Measurements from ENCODE around the gene KLK3.

DNA sequence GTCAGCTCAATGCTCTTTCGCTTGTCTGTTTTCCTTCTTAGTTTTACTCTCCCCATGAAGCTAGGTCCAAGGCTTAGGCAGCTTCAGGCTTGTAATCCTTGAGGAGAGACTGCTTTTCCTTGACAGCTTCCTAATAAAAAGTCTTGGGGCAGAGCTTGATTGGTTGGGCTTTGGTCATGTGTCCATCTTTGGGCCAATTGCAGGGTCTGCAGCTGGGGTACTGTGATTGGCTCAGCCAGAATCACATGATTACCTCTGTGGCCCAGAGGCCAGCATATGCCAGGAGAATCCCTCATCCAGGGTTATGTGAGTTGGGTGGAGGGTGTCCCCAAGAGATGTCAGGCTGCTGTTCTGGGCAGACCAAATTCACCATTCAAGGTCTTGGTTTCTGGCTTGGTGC is 39.3 kb upstream of the KLK3 start:
- TF ChIP-seq, protein P1, sequence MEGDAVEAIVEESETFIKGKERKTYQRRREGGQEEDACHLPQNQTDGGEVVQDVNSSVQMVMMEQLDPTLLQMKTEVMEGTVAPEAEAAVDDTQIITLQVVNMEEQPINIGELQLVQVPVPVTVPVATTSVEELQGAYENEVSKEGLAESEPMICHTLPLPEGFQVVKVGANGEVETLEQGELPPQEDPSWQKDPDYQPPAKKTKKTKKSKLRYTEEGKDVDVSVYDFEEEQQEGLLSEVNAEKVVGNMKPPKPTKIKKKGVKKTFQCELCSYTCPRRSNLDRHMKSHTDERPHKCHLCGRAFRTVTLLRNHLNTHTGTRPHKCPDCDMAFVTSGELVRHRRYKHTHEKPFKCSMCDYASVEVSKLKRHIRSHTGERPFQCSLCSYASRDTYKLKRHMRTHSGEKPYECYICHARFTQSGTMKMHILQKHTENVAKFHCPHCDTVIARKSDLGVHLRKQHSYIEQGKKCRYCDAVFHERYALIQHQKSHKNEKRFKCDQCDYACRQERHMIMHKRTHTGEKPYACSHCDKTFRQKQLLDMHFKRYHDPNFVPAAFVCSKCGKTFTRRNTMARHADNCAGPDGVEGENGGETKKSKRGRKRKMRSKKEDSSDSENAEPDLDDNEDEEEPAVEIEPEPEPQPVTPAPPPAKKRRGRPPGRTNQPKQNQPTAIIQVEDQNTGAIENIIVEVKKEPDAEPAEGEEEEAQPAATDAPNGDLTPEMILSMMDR (IDR thresholded peaks at IDR 0.05; ENCODE audit: insufficient read depth, low read length): no peak
- no peak for TF ChIP-seq POLR2AphosphoS5 (IDR thresholded peaks at IDR 0.05; ENCODE audit: low read depth)
- no peak for TF ChIP-seq GABPA (IDR thresholded peaks at IDR 0.05; ENCODE audit: low read depth)

Measured in HL-60 (cell line).